ENCODE data around the gene KAT7.

KAT7 gene
- long read RNA-seq, full-length matches to known transcripts: 125 of 145 reads
- long read RNA-seq, partial matches to known transcripts: 9 of 145 reads
- long read RNA-seq, other reads (novel, unspliced or antisense): 11 of 145 reads

GRCh38 chr17:49788478-49789242, at the start of gene KAT7:
KAT7 (plus strand) TSS chr17:49788681; CDS start chr17:49788835, 154 bp downstream.
- peak; percentile 99 for DNase-seq (ENCODE audit: low read depth in 1 of 2, low spot score in 1 of 2)
- peak within 1 kb of the TSS; percentile 86 for H3K4me3 ChIP-seq (replicated peaks; ENCODE audit: insufficient read depth, low read length)

GRCh38 chr17:49739641-49740271, 48.7 kb upstream of the KAT7 start:
- H3K4me3 ChIP-seq (replicated peaks; ENCODE audit: insufficient read depth, low read length): peak overlapping the region; percentile 51
- TF ChIP-seq POLR2AphosphoS5 (IDR thresholded peaks at IDR 0.05; ENCODE audit: low read depth) (peak; percentile 100), SPI1 (IDR thresholded peaks at IDR 0.05; ENCODE audit: borderline replicate concordance, low read depth) (peak; percentile 56; the same call in 1 of the 2 replicates), REST (IDR thresholded peaks at IDR 0.05; ENCODE audit: insufficient replicate concordance, low read depth) (peak; percentile 19), GABPA (IDR thresholded peaks at IDR 0.05; ENCODE audit: low read depth) (0 out of 2 replicates have a peak, but pooled peaks have one; percentile 21), CTCF (IDR thresholded peaks at IDR 0.05; ENCODE audit: insufficient read depth, low read length) (no peak)
- peak; percentile 98 to 99 for DNase-seq (ENCODE audit: low read depth in 1 of 2, low spot score in 1 of 2)
- H3K27me3 ChIP-seq (ENCODE audit: insufficient read depth, poor library complexity, severe bottlenecking): no peaks in the 10 kb centered on the region
- peak overlapping the region; percentile 95 for H3K27ac ChIP-seq (replicated peaks)

More at GRCh38 chr17:49788478-49789242, at the start of gene KAT7:
- peak; percentile 77 for TF ChIP-seq POLR2AphosphoS5 (IDR thresholded peaks at IDR 0.05; ENCODE audit: low read depth)
- no peak for TF ChIP-seq CTCF (IDR thresholded peaks at IDR 0.05; ENCODE audit: insufficient read depth, low read length)
- TF ChIP-seq GABPA (IDR thresholded peaks at IDR 0.05; ENCODE audit: low read depth): peak; percentile 65
- no peak for TF ChIP-seq SPI1 (IDR thresholded peaks at IDR 0.05; ENCODE audit: borderline replicate concordance, low read depth)
- peak; percentile 73 for TF ChIP-seq REST (IDR thresholded peaks at IDR 0.05; ENCODE audit: insufficient replicate concordance, low read depth)
- H3K27me3 ChIP-seq (ENCODE audit: insufficient read depth, poor library complexity, severe bottlenecking): no peaks in the 10 kb centered on the region
- H3K27ac ChIP-seq (replicated peaks): peak within 1 kb of the TSS; percentile 97

GRCh38 chr17:49741009-49741691, 47.3 kb upstream of the KAT7 start:
- peak overlapping the region; percentile 95 for H3K27ac ChIP-seq (replicated peaks)
- H3K4me3 ChIP-seq (replicated peaks; ENCODE audit: insufficient read depth, low read length): peak overlapping the region; percentile 51
- TF ChIP-seq REST (IDR thresholded peaks at IDR 0.05; ENCODE audit: insufficient replicate concordance, low read depth): no peak
- peak; percentile 63; the same call in 1 of the 2 replicates for TF ChIP-seq POLR2AphosphoS5 (IDR thresholded peaks at IDR 0.05; ENCODE audit: low read depth)
- no peak for TF ChIP-seq GABPA (IDR thresholded peaks at IDR 0.05; ENCODE audit: low read depth)
- DNase-seq (ENCODE audit: low read depth in 1 of 2, low spot score in 1 of 2): peak in 1 of 2 experiments; percentile 66
- H3K27me3 ChIP-seq (ENCODE audit: insufficient read depth, poor library complexity, severe bottlenecking): no peaks in the 10 kb centered on the region
